ENCODE measurements around the gene RSPH10B2. TPM values are rescaled to one million over a fixed set of nuclear protein-coding genes. Genes with fewer than 3 reads are reported as not detected.
A peak's percentile ranks its signal among the peaks of the same experiment; 100 is the strongest.

The RSPH10B2 gene
- total and polyA plus RNA-seq, 2 of the 13 experiments (the other 11 are each of a cell fraction or from before 2014, with no cell fraction given), result 0.31 TPM; not detected in 1

- TF ChIP-seq ZNF446 (CRISPR knock-in tag; IDR thresholded peaks at IDR 0.05), result peak; percentile 76; the same call in 1 of the 2 replicates
- TF ChIP-seq MAFK (conservative IDR thresholded peaks at IDR 0.05 in 1 of 2, IDR thresholded peaks at IDR 0.05 in 1 of 2; ENCODE audit: low read length in 2 of 2), result peak; percentile 24 to 63; a peak in 3 of 4 replicates
- TF ChIP-seq LBX2 (CRISPR knock-in tag; IDR thresholded peaks at IDR 0.05; ENCODE audit: borderline replicate concordance), result no peak
- TF ChIP-seq TBP (CRISPR knock-in tag; IDR thresholded peaks at IDR 0.05), result no peak
- TF ChIP-seq ZNF883 (CRISPR knock-in tag; IDR thresholded peaks at IDR 0.05; ENCODE audit: not compliant biosample characterization), result peak; percentile 64
- no peak for TF ChIP-seq TERF1 (CRISPR knock-in tag; IDR thresholded peaks at IDR 0.05)
- TF ChIP-seq ZNF770 (CRISPR knock-in tag; IDR thresholded peaks at IDR 0.05), result peak; percentile 63; the same call in 1 of the 2 replicates
- no peak for TF ChIP-seq FOSL1 (CRISPR knock-in tag; IDR thresholded peaks at IDR 0.05; ENCODE audit: borderline replicate concordance)
- TF ChIP-seq SNAPC4 (CRISPR knock-in tag; IDR thresholded peaks at IDR 0.05), result 0 out of 2 replicates have a peak, but pooled peaks have one; percentile 31
- no peak for TF ChIP-seq CENPBD1 (CRISPR knock-in tag; IDR thresholded peaks at IDR 0.05; ENCODE audit: borderline replicate concordance, low read depth)
- TF ChIP-seq CREB3 (CRISPR knock-in tag; IDR thresholded peaks at IDR 0.05), result peak; percentile 59; the same call in 1 of the 2 replicates
- no peak for TF ChIP-seq ZNF451 (CRISPR knock-in tag; IDR thresholded peaks at IDR 0.05)
- TF ChIP-seq ATF2 (CRISPR knock-in tag; IDR thresholded peaks at IDR 0.05), result peak; percentile 53
- TF ChIP-seq SRY (CRISPR knock-in tag; IDR thresholded peaks at IDR 0.05), result peak; percentile 75; the same call in 1 of the 2 replicates
- TF ChIP-seq HNRNPH1 (optimal IDR thresholded peaks at IDR 0.05; ENCODE audit: low read depth, low read length), result no peak
Observed at GRCh38 chr7:6729492-6730342, 24.2 kb upstream of the RSPH10B2 start (continued).

All from HepG2 (cell line).